Type B pancreatic cell (in vitro differentiated cells): ENCODE results near the gene OR8B8. TPM values are rescaled to one million over a fixed set of nuclear protein-coding genes. Genes with fewer than 3 reads are reported as not detected.

Source experiments
- DNase-seq: peaks from one replicate; pipeline ENCODE4 v3.0.0; 2021; ENCODE audit warnings: mixed read lengths; ENCODE audit not compliant: unreplicated experiment; ENCODE audit errors: extremely low spot score
- H3K27ac Mint-ChIP-seq: 2 replicates; pipeline ENCODE4 v1.8.0; 2021; ENCODE audit warnings: mild to moderate bottlenecking, mixed read lengths
- H3K27me3 Mint-ChIP-seq: 2 replicates; pipeline ENCODE4 v1.8.0; 2021; ENCODE audit warnings: mixed read lengths
- H3K36me3 Mint-ChIP-seq: 2 replicates; pipeline ENCODE4 v1.8.0; 2021; ENCODE audit warnings: mixed read lengths
- H3K4me1 Mint-ChIP-seq: one replicate; pipeline ENCODE4 v1.8.0; 2021; ENCODE audit warnings: mixed read lengths; ENCODE audit not compliant: unreplicated experiment
- H3K4me3 Mint-ChIP-seq: 2 replicates; pipeline ENCODE4 v1.8.0; 2021; ENCODE audit warnings: mild to moderate bottlenecking, mixed read lengths
- H3K9me3 Mint-ChIP-seq: 2 replicates; pipeline ENCODE4 v1.8.0; 2021; ENCODE audit warnings: mixed read lengths
- CTCF ChIP-seq: fragments of 200-600 bp; sonication (generic); conservative IDR thresholded peaks from 2 replicates; pipeline ENCODE4 v1.5.0; 2021; ENCODE audit warnings: antibody characterized with exemption, mild to moderate bottlenecking
- total RNA-seq: library from RNA; stranded (reverse); gene quantifications from 2 replicates; pipeline ENCODE4 v1.2.1, GENCODE V29; 2021; ENCODE audit warnings: low replicate concordance

The OR8B8 gene
- total RNA-seq, 1 donor from 2014 or later = not detected

DNA sequence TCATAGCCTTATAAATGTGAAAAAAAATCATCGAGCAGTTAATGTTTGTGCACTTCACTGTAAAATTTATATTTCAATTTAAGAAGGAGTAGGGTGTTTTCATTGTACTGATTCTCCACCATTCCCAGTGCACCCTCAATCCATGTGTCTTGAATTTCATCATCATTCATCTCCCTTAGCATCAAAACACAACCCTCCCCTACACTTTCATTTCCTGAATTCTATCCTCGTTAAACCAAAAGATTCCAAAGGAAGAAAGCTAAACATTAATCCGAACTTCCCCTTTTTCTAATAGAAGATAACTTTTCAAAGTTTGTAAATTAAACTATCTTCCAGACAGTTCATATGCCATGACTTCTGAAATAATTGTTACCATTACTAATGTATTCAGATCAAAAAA, 34.1 kb upstream of the OR8B8 start:
- H3K9me3 Mint-ChIP-seq = no peaks in the 10 kb centered on the region
- H3K36me3 Mint-ChIP-seq = no peaks in the 10 kb centered on the region
- TF ChIP-seq CTCF = no peak
- DNase-seq = no peak
- H3K27me3 Mint-ChIP-seq = peaks cover 27% of the 10 kb centered on the region
- H3K4me3 Mint-ChIP-seq = no peak overlapping the region
- H3K27ac Mint-ChIP-seq = no peak overlapping the region
- H3K4me1 Mint-ChIP-seq = peaks cover 14% of the 10 kb centered on the region

DNA sequence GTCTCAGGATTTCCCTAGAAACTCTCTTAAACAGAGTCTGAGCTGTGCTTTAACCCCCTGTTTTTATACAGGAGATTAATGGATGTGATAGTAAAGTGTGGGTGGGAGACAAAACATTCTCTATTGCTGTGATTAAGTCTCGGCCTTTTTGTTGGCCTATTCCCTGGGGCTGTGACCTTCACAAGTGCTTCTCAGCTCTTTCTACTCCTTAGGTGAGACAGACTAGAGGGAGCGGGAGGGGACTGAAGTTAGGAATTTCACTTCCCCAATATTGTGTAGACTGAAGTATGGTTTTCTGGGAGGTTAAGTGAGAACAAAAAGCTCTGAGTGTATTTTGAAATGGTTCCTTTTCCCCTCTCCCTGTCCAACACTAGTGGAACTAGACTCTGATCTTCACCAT, 29.8 kb upstream of the OR8B8 start:
- no peaks in the 10 kb centered on the region for H3K36me3 Mint-ChIP-seq
- H3K27me3 Mint-ChIP-seq = peaks cover 25% of the 10 kb centered on the region

GRCh38 chr11:124474779-124475178, 29.3 kb upstream of the OR8B8 start:
- Mint-ChIP-seq H3K27me3 (peaks cover 28% of the 10 kb centered on the region), H3K4me1 (peaks cover 5% of the 10 kb centered on the region), H3K36me3 (no peaks in the 10 kb centered on the region), H3K9me3 (no peaks in the 10 kb centered on the region), H3K27ac (no peak overlapping the region), H3K4me3 (no peak overlapping the region)
- TF ChIP-seq CTCF = no peak
- no peak for DNase-seq

More for the DNA sequence above, 29.8 kb upstream of the OR8B8 start:
- no peaks in the 10 kb centered on the region for H3K9me3 Mint-ChIP-seq
- no peak for DNase-seq
- no peak overlapping the region for H3K4me3 Mint-ChIP-seq
- peaks cover 2% of the 10 kb centered on the region for H3K4me1 Mint-ChIP-seq
- TF ChIP-seq CTCF = no peak
- H3K27ac Mint-ChIP-seq = no peak overlapping the region

- H3K4me3 Mint-ChIP-seq = no peak overlapping the region
- no peak for DNase-seq
- H3K27me3 Mint-ChIP-seq = peaks cover 35% of the 10 kb centered on the region
Observed at GRCh38 chr11:124474079-124474478, 28.6 kb upstream of the OR8B8 start.

DNA sequence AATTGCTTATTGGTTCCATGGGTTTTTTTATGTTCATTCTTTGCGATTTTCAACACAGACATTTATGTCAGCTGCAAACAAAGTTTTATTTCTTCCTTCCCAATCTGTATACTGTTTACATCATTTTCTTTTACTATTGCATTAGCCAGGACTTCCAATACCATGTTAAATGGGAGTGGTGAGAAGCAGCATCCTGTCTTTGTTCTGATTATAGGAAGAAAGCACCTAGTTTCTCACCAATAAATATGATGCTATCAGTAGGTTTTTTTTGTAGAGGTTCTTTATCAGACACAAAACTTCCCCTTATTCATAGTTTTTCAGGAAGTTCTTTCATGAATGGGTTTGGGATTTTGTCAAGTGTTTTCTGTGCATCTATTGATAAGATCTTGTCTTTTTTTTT, 28.0 kb upstream of the OR8B8 start:
- H3K27ac Mint-ChIP-seq = no peak overlapping the region
- H3K4me3 Mint-ChIP-seq = no peak overlapping the region
- H3K36me3 Mint-ChIP-seq = no peaks in the 10 kb centered on the region
- no peak for DNase-seq
- peaks cover 5% of the 10 kb centered on the region for H3K4me1 Mint-ChIP-seq
- peaks cover 37% of the 10 kb centered on the region for H3K27me3 Mint-ChIP-seq
- TF ChIP-seq CTCF = no peak
- no peaks in the 10 kb centered on the region for H3K9me3 Mint-ChIP-seq

More at GRCh38 chr11:124474079-124474478, 28.6 kb upstream of the OR8B8 start:
- no peak for TF ChIP-seq CTCF
- Mint-ChIP-seq H3K27ac (no peak overlapping the region), H3K4me1 (peaks cover 5% of the 10 kb centered on the region), H3K9me3 (no peaks in the 10 kb centered on the region), H3K36me3 (no peaks in the 10 kb centered on the region)

DNA sequence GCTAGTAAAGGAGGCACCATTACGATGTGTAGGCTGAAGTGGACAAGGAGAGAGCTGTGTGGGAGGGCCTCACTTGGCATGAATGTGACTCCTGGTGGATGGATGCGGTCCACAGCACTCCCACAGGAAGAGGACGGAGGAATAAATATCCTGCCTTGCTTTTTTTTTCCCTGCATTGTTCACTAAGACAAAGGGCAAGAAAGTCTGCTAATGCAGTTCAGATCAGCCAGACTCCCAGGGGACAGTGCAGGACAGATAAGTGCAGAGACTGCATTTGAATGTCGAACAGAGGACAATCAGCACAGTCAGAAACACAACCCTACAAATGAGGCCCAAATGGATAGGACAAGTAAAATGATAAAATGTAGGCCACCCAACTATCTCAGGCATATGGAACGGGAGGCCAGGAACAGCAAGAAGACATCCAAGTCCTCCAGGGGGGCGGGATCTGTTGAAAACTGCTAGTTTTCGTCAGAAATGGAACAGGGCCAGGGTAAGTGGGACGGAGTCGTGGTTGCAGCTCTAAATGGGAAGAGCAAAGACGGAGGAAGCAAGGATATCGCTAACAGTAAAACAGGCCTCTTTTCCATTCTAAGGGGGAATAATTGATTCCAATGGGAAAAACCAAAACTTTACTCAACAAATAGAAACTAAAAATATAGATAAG, 25.2 kb upstream of the OR8B8 start:
- Mint-ChIP-seq H3K36me3 (no peaks in the 10 kb centered on the region), H3K4me3 (no peak overlapping the region), H3K27me3 (peaks cover 48% of the 10 kb centered on the region), H3K9me3 (no peaks in the 10 kb centered on the region), H3K4me1 (peaks cover 5% of the 10 kb centered on the region), H3K27ac (no peak overlapping the region)
- no peak for TF ChIP-seq CTCF
- DNase-seq = no peak
